Pancreas (tissue), 10 donors: ENCODE results near the gene CSF2RB. TPM values are rescaled to one million over a fixed set of nuclear protein-coding genes. Genes with fewer than 3 reads are reported as not detected.

Experiments
- ATAC-seq, 4 donors: fragments of 200-7000 bp; cut with Tn5 transposase; one replicate each; pipeline versions ENCODE4 v1.8.0 to v1.9.1; 2020; ENCODE audit warnings: mild to moderate bottlenecking in 4 of 4, moderate library complexity in 4 of 4
- DNase-seq, 6 donors: peaks; one replicate each; pipeline ENCODE4 v3.0.0-alpha.2; 2020
- FAIRE-seq: peaks from 2 replicates; lab custom pipeline; 2012; peaks lifted over from hg19 to GRCh38; lab: Jason Lieb, UNC
- H3K27ac ChIP-seq, 4 donors: fragments of 200-600 bp; sonication (generic); 1 replicate in 3 of 4; 2 replicates in 1 of 4; pipeline versions ENCODE4 v1.5.0 to v1.8.0; 2020
- H3K27me3 ChIP-seq, 4 donors: fragments of 200-600 bp; one replicate each; pipeline ENCODE4 v1.8.0; 2021
- H3K36me3 ChIP-seq, 3 donors: fragments of 200-600 bp; sonication (generic) in 1 of 3; one replicate each; pipeline versions ENCODE4 v1.5.0 to v1.8.0; 2020 to 2021
- H3K4me1 ChIP-seq, 3 donors: fragments of 200-600 bp; one replicate each; pipeline ENCODE4 v1.8.0; 2021
- H3K4me3 ChIP-seq, 4 donors: fragments of 200-600 bp; sonication (generic) in 2 of 4; one replicate each; pipeline versions ENCODE4 v1.5.0 to v1.8.0; 2020 to 2021
- H3K9me3 ChIP-seq, 4 donors: fragments of 200-600 bp; one replicate each; pipeline ENCODE4 v1.8.0; 2021
- WGBS, 2 donors: extraction: QIAGEN DNeasy Blood & Tissue Kit; methylation state at CpG; one replicate each; pipeline ENCODE4 v1.1.7; 2013; 5-methylcytosine and 5-hydroxymethylcytosine counted together
- intact Hi-C, 3 donors: fragments of 100-400 bp; cut with DNase I; formaldehyde crosslinking; loops; one replicate each; pipeline versions ENCODE4 v1.11.1 to v1.14.2; 2022
- polyA plus RNA-seq, 2 donors: library from polyadenylated mRNA; stranded (reverse); fragments of 200-250 nt; gene quantifications; one replicate each; pipeline ENCODE4 v1.2.3, GENCODE V29; 2013
- total RNA-seq, 6 donors: library from RNA; stranded (reverse); fragmentation: NEBNext Ultra II Directional in 4 of 6; extraction: Animal tissue kit (Norgen Biotek cat#: 25700) in 4 of 6; gene quantifications; one replicate each; pipeline versions ENCODE4 v1.2.1 to v1.2.4, GENCODE V29; 2021 to 2023
- TF ChIP-seq, protein P1 (sequence below), 4 donors: fragments of 200-600 bp; sonication (generic) in 3 of 4; IDR thresholded peaks; one replicate each; pipeline versions ENCODE4 v1.5.0 to v1.8.0; 2021; ENCODE audit warnings: antibody characterized with exemption in 4 of 4
- donor health status: healthy with polysubstance abuse.
- donor health status: DM: no; HTN: no; CAD: no; lungs with moderate emphysema.
- donor health status: DM: no; HTN: no; CAD: no.
- donor health status: control.
- donor health status: control.
- donor health status: Bipolar disorder and iron deficiency.
- donor health status: DM: yes; HTN: yes; CAD: no.
- donor health status: DM: no; HTN: no; CAD: no.
- donor health status: DM: no; HTN: no; CAD: no.
- donor health status: DM: yes; HTN: yes; CAD: no.

CSF2RB gene
- total and polyA plus RNA-seq, 8 donors, result 0.46 to 4.3 (median 1.8) TPM

DNA sequence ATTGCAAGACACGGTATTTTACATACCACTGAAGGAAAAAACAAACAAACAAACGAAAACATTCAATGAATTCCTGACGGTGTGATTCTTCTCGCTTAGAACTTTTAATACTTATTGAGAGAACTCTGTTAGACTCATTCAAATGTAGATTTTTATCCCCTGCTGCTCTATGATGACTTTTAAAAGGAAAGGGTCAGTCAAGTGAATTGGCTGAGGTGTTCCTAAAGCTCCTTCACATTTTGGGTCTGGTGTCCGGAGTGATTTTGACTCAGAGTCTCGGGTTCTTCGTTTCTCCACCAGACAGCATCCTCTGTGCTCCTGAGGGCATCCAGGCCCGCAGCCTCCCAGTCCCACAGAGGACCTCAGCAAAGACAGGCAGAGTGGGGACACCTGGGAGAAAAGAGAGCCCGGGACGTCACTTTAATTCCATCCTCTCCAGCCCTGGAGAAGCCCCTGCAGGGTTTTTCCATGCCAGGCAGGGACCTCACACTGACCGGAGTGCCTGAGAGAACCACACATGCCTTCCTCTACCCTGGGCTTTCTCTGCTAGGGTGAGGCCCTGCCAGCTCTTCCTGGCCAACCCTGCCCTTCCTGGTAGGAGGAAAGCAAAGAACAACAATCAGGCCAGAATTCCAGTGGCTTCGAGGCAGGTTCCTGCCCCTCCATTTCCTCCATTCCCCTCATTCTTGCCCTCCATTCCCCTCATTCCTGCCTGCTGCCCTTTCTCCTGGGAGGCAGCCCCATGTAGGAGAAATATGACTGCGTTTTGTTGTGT, 1.4 kb upstream of the CSF2RB start:
- FAIRE-seq, result no peak
- H3K27ac ChIP-seq, result no peak overlapping the region
- intact Hi-C loops, result no loop called here

DNA sequence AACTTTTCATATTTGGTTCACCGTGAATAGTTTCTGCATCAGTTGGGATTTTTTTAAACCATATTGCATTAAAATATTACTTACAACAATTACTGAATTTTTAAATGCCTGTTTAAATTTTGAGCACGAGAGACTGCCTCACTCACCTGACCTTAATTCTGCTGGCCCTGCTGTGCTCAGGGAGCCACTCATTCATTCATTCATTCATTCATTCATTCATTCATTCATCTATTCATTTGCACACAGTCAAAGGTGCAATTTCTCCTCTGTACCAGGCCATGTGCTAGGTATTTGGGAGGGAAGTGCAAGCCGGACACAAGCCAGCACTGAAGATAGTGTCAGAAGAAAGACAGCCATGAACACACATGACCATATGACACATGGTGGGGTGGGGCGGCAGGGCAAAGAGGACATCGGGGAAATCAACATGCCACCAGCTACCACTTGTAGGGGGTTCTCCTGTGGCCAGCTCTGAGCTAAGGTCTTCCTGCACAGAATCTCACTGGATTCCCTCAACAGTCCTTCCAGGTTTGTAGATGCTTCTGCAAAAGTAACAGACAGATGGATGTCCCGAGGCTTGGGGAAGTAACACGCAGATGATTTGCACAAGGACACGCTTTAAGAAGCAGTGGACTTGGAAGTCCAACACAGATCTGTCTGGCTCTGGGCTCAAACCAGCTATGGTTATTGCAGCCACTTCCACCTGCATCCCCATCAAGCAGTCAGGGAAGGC, 568 bp upstream of the CSF2RB start:
- no peaks in the 10 kb centered on the region for H3K36me3 ChIP-seq
- ATAC-seq (peak in 2 of 4 donors; percentile 38 to 61), FAIRE-seq (no peak), DNase-seq (no peak)
- H3K27me3 ChIP-seq, result peaks cover 0 to 4% (median 0%) of the 10 kb centered on the region in 4 donors
- peak overlapping the region in 1 of 4 donors; percentile 12 for H3K27ac ChIP-seq
- no peaks in the 10 kb centered on the region for H3K4me1 ChIP-seq
- intact Hi-C loops, result no loop called here
- H3K4me3 ChIP-seq, result no peak overlapping the region
- TF ChIP-seq, protein P1, sequence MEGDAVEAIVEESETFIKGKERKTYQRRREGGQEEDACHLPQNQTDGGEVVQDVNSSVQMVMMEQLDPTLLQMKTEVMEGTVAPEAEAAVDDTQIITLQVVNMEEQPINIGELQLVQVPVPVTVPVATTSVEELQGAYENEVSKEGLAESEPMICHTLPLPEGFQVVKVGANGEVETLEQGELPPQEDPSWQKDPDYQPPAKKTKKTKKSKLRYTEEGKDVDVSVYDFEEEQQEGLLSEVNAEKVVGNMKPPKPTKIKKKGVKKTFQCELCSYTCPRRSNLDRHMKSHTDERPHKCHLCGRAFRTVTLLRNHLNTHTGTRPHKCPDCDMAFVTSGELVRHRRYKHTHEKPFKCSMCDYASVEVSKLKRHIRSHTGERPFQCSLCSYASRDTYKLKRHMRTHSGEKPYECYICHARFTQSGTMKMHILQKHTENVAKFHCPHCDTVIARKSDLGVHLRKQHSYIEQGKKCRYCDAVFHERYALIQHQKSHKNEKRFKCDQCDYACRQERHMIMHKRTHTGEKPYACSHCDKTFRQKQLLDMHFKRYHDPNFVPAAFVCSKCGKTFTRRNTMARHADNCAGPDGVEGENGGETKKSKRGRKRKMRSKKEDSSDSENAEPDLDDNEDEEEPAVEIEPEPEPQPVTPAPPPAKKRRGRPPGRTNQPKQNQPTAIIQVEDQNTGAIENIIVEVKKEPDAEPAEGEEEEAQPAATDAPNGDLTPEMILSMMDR (IDR thresholded peaks at IDR 0.05), result no peak
- H3K9me3 ChIP-seq, result no peaks in the 10 kb centered on the region
- 80 to 83% methylated on average over 8 of the region's 8 CpGs for WGBS, 2 donors

More for the DNA sequence above, 1.4 kb upstream of the CSF2RB start:
- Histone ChIP-seq H3K9me3 (no peaks in the 10 kb centered on the region), H3K36me3 (no peaks in the 10 kb centered on the region), H3K4me1 (no peaks in the 10 kb centered on the region), H3K27me3 (no peaks in the 10 kb centered on the region), H3K4me3 (no peak overlapping the region)
- DNase-seq, result no peak
- TF ChIP-seq, protein P1 (IDR thresholded peaks at IDR 0.05), result no peak
- WGBS, 2 donors, result 56 to 58% methylated on average over 13 of the region's 13 CpGs
- no peak for ATAC-seq

DNA sequence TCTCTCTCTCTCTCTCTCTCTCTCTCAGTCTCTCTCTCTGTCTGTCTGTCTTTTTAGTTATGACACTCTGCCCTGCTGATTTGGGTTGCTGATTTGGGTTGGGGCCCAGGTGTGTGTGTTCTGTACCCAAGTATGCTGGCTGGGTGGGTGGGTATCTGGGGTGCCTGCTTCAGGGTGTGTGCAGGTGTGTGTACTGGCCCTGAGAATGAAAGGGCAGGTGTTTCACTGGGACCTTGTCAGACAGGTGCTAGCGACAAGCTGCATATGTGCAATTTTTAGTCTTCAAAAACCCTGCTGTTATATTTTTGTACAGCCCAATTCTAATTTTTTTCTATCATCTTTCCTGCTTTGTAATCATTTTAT, 943 bp downstream of the CSF2RB start:
- H3K4me3 ChIP-seq, result no peak overlapping the region
- no peak for ATAC-seq
- FAIRE-seq, result no peak
- H3K4me1 ChIP-seq, result no peaks in the 10 kb centered on the region
- H3K27ac ChIP-seq, result no peak overlapping the region
- H3K9me3 ChIP-seq, result no peaks in the 10 kb centered on the region
- no peak for DNase-seq
- peaks cover 0 to 4% (median 0%) of the 10 kb centered on the region in 4 donors for H3K27me3 ChIP-seq
- H3K36me3 ChIP-seq, result no peaks in the 10 kb centered on the region
- WGBS, 2 donors, result 82 to 83% methylated on average over 1 of the region's 1 CpG
- TF ChIP-seq, protein P1 (IDR thresholded peaks at IDR 0.05), result no peak
- intact Hi-C loops, result no loop called here

DNA sequence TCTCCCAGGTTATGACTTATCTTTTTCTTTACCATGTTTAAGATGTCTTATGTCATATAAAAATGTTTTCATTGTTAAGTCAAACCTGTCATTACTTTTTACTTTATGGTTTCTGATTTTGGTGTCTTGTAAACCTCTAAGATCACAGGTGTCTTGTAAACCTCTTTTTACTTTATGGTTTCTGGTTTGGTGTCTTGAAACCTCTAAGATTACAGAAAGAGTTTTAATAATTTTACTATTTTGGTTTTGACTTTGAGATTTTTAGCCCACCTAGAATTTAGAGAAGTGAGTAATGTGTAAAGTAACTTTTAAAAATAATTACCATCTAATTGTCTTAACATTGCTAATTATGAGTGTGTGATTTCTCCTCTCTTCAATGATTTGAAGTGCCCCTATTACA, 2.6 kb downstream of the CSF2RB start:
- Histone ChIP-seq H3K4me1 (no peaks in the 10 kb centered on the region), H3K4me3 (no peak overlapping the region), H3K9me3 (no peaks in the 10 kb centered on the region), H3K27me3 (peaks cover 0 to 4% (median 0%) of the 10 kb centered on the region in 4 donors), H3K27ac (no peak overlapping the region), H3K36me3 (no peaks in the 10 kb centered on the region)
- DNase-seq (no peak), FAIRE-seq (peak; percentile 53), ATAC-seq (no peak)
- intact Hi-C loops, result no loop called here
- TF ChIP-seq, protein P1 (IDR thresholded peaks at IDR 0.05), result no peak
